Measurements from ENCODE around the gene AGBL4.

The AGBL4 gene

GRCh38 chr1:48728584-48728983 lies 1295.2 kb downstream of the AGBL4 start:
- Histone ChIP-seq H3K27me3 (ENCODE audit: control insufficient read depth in 5 of 5, insufficient read depth in 4 of 5, low read length in 5 of 5) (no peaks in the 10 kb centered on the region), H3K4me3 (ENCODE audit: low read depth in 1 of 5, low read length in 5 of 5) (no peak overlapping the region), H3K36me3 (ENCODE audit: control insufficient read depth in 5 of 5, insufficient read depth in 5 of 5, low read length in 5 of 5) (peaks cover 0 to 30% (median 20%) of the 10 kb centered on the region in 5 donors)

GRCh38 chr1:48726557-48727215 lies 1297.1 kb downstream of the AGBL4 start:
- Histone ChIP-seq H3K4me3 (ENCODE audit: low read depth in 1 of 5, low read length in 5 of 5) (no peak overlapping the region), H3K9ac (ENCODE audit: low read length in 5 of 5) (no peak overlapping the region), H3K27me3 (ENCODE audit: control insufficient read depth in 5 of 5, insufficient read depth in 4 of 5, low read length in 5 of 5) (no peaks in the 10 kb centered on the region), H3K27ac (ENCODE audit: low read depth, low read length) (no peak overlapping the region), H3K4me1 (ENCODE audit: control insufficient read depth in 5 of 5, insufficient read depth in 5 of 5, low read length in 5 of 5) (no peaks in the 10 kb centered on the region), H3K9me3 (ENCODE audit: control insufficient read depth in 5 of 5, low read length in 5 of 5) (no peaks in the 10 kb centered on the region), H3K36me3 (ENCODE audit: control insufficient read depth in 5 of 5, insufficient read depth in 5 of 5, low read length in 5 of 5) (peaks cover 0 to 18% (median 3%) of the 10 kb centered on the region in 5 donors)

More at GRCh38 chr1:48728584-48728983, 1295.2 kb downstream of the AGBL4 start:
- H3K9me3 ChIP-seq (ENCODE audit: control insufficient read depth in 5 of 5, low read length in 5 of 5), result no peaks in the 10 kb centered on the region
- H3K27ac ChIP-seq (ENCODE audit: low read depth, low read length), result no peak overlapping the region
- H3K4me1 ChIP-seq (ENCODE audit: control insufficient read depth in 5 of 5, insufficient read depth in 5 of 5, low read length in 5 of 5), result no peaks in the 10 kb centered on the region
- H3K9ac ChIP-seq (ENCODE audit: low read length in 5 of 5), result no peak overlapping the region

- no peaks in the 10 kb centered on the region for H3K9me3 ChIP-seq (ENCODE audit: control insufficient read depth in 5 of 5, low read length in 5 of 5)
- no peak overlapping the region for H3K27ac ChIP-seq (ENCODE audit: low read depth, low read length)
- H3K36me3 ChIP-seq (ENCODE audit: control insufficient read depth in 5 of 5, insufficient read depth in 5 of 5, low read length in 5 of 5), result peaks cover 0 to 13% (median 3%) of the 10 kb centered on the region in 5 donors
- no peaks in the 10 kb centered on the region for H3K27me3 ChIP-seq (ENCODE audit: control insufficient read depth in 5 of 5, insufficient read depth in 4 of 5, low read length in 5 of 5)
- H3K4me1 ChIP-seq (ENCODE audit: control insufficient read depth in 5 of 5, insufficient read depth in 5 of 5, low read length in 5 of 5), result no peaks in the 10 kb centered on the region
- H3K9ac ChIP-seq (ENCODE audit: low read length in 5 of 5), result no peak overlapping the region
- H3K4me3 ChIP-seq (ENCODE audit: low read depth in 1 of 5, low read length in 5 of 5), result no peak overlapping the region
Measured at GRCh38 chr1:48726139-48726538, 1297.6 kb downstream of the AGBL4 start.

- no peak overlapping the region for H3K27ac ChIP-seq (ENCODE audit: low read depth, low read length)
- no peaks in the 10 kb centered on the region for H3K27me3 ChIP-seq (ENCODE audit: control insufficient read depth in 5 of 5, insufficient read depth in 4 of 5, low read length in 5 of 5)
- peaks cover 0 to 10% (median 3%) of the 10 kb centered on the region in 5 donors for H3K36me3 ChIP-seq (ENCODE audit: control insufficient read depth in 5 of 5, insufficient read depth in 5 of 5, low read length in 5 of 5)
- no peak overlapping the region for H3K4me3 ChIP-seq (ENCODE audit: low read depth in 1 of 5, low read length in 5 of 5)
- H3K4me1 ChIP-seq (ENCODE audit: control insufficient read depth in 5 of 5, insufficient read depth in 5 of 5, low read length in 5 of 5), result no peaks in the 10 kb centered on the region
- no peaks in the 10 kb centered on the region for H3K9me3 ChIP-seq (ENCODE audit: control insufficient read depth in 5 of 5, low read length in 5 of 5)
- no peak overlapping the region for H3K9ac ChIP-seq (ENCODE audit: low read length in 5 of 5)
Measured at GRCh38 chr1:48725341-48726046, 1298.3 kb downstream of the AGBL4 start.

- Histone ChIP-seq H3K4me1 (ENCODE audit: control insufficient read depth in 5 of 5, insufficient read depth in 5 of 5, low read length in 5 of 5) (peaks cover 0 to 5% (median 3%) of the 10 kb centered on the region in 5 donors), H3K27ac (ENCODE audit: low read depth, low read length) (no peak overlapping the region), H3K36me3 (ENCODE audit: control insufficient read depth in 5 of 5, insufficient read depth in 5 of 5, low read length in 5 of 5) (no peaks in the 10 kb centered on the region), H3K9ac (ENCODE audit: low read length in 5 of 5) (no peak overlapping the region), H3K27me3 (ENCODE audit: control insufficient read depth in 5 of 5, insufficient read depth in 4 of 5, low read length in 5 of 5) (no peaks in the 10 kb centered on the region), H3K9me3 (ENCODE audit: control insufficient read depth in 5 of 5, low read length in 5 of 5) (no peaks in the 10 kb centered on the region), H3K4me3 (ENCODE audit: low read depth in 1 of 5, low read length in 5 of 5) (no peak overlapping the region)
Measured at GRCh38 chr1:48720929-48721328, 1302.8 kb downstream of the AGBL4 start.

GRCh38 chr1:48718705-48719104 lies 1305.0 kb downstream of the AGBL4 start:
- H3K4me1 ChIP-seq (ENCODE audit: control insufficient read depth in 5 of 5, insufficient read depth in 5 of 5, low read length in 5 of 5), result peaks cover 0 to 5% (median 3%) of the 10 kb centered on the region in 5 donors

GRCh38 chr1:48718116-48718630 lies 1305.6 kb downstream of the AGBL4 start:
- Histone ChIP-seq H3K27me3 (ENCODE audit: control insufficient read depth in 5 of 5, insufficient read depth in 4 of 5, low read length in 5 of 5) (peaks cover 0 to 2% (median 0%) of the 10 kb centered on the region in 5 donors), H3K4me1 (ENCODE audit: control insufficient read depth in 5 of 5, insufficient read depth in 5 of 5, low read length in 5 of 5) (peaks cover 0 to 5% (median 3%) of the 10 kb centered on the region in 5 donors), H3K9ac (ENCODE audit: low read length in 5 of 5) (no peak overlapping the region), H3K4me3 (ENCODE audit: low read depth in 1 of 5, low read length in 5 of 5) (no peak overlapping the region), H3K36me3 (ENCODE audit: control insufficient read depth in 5 of 5, insufficient read depth in 5 of 5, low read length in 5 of 5) (no peaks in the 10 kb centered on the region), H3K27ac (ENCODE audit: low read depth, low read length) (no peak overlapping the region), H3K9me3 (ENCODE audit: control insufficient read depth in 5 of 5, low read length in 5 of 5) (no peaks in the 10 kb centered on the region)

More at GRCh38 chr1:48718705-48719104, 1305.0 kb downstream of the AGBL4 start:
- Histone ChIP-seq H3K36me3 (ENCODE audit: control insufficient read depth in 5 of 5, insufficient read depth in 5 of 5, low read length in 5 of 5) (no peaks in the 10 kb centered on the region), H3K9me3 (ENCODE audit: control insufficient read depth in 5 of 5, low read length in 5 of 5) (no peaks in the 10 kb centered on the region), H3K9ac (ENCODE audit: low read length in 5 of 5) (no peak overlapping the region), H3K27me3 (ENCODE audit: control insufficient read depth in 5 of 5, insufficient read depth in 4 of 5, low read length in 5 of 5) (no peaks in the 10 kb centered on the region), H3K4me3 (ENCODE audit: low read depth in 1 of 5, low read length in 5 of 5) (no peak overlapping the region), H3K27ac (ENCODE audit: low read depth, low read length) (no peak overlapping the region)

- Histone ChIP-seq H3K9me3 (ENCODE audit: control insufficient read depth in 5 of 5, low read length in 5 of 5) (no peaks in the 10 kb centered on the region), H3K27me3 (ENCODE audit: control insufficient read depth in 5 of 5, insufficient read depth in 4 of 5, low read length in 5 of 5) (peaks cover 0 to 2% (median 0%) of the 10 kb centered on the region in 5 donors), H3K9ac (ENCODE audit: low read length in 5 of 5) (no peak overlapping the region), H3K27ac (ENCODE audit: low read depth, low read length) (no peak overlapping the region), H3K4me3 (ENCODE audit: low read depth in 1 of 5, low read length in 5 of 5) (no peak overlapping the region), H3K36me3 (ENCODE audit: control insufficient read depth in 5 of 5, insufficient read depth in 5 of 5, low read length in 5 of 5) (no peaks in the 10 kb centered on the region), H3K4me1 (ENCODE audit: control insufficient read depth in 5 of 5, insufficient read depth in 5 of 5, low read length in 5 of 5) (peaks cover 0 to 5% (median 3%) of the 10 kb centered on the region in 5 donors)
Measured at GRCh38 chr1:48717082-48717481, 1306.7 kb downstream of the AGBL4 start.

- H3K27me3 ChIP-seq (ENCODE audit: control insufficient read depth in 5 of 5, insufficient read depth in 4 of 5, low read length in 5 of 5), result peaks cover 0 to 2% (median 0%) of the 10 kb centered on the region in 5 donors
- H3K4me1 ChIP-seq (ENCODE audit: control insufficient read depth in 5 of 5, insufficient read depth in 5 of 5, low read length in 5 of 5), result peaks cover 0 to 5% (median 3%) of the 10 kb centered on the region in 5 donors
- no peak overlapping the region for H3K9ac ChIP-seq (ENCODE audit: low read length in 5 of 5)
- no peak overlapping the region for H3K27ac ChIP-seq (ENCODE audit: low read depth, low read length)
- H3K36me3 ChIP-seq (ENCODE audit: control insufficient read depth in 5 of 5, insufficient read depth in 5 of 5, low read length in 5 of 5), result no peaks in the 10 kb centered on the region
- H3K9me3 ChIP-seq (ENCODE audit: control insufficient read depth in 5 of 5, low read length in 5 of 5), result no peaks in the 10 kb centered on the region
- no peak overlapping the region for H3K4me3 ChIP-seq (ENCODE audit: low read depth in 1 of 5, low read length in 5 of 5)
Measured at GRCh38 chr1:48715921-48716320, 1307.8 kb downstream of the AGBL4 start.

GRCh38 chr1:48710915-48711314 lies 1312.8 kb downstream of the AGBL4 start:
- Histone ChIP-seq H3K4me1 (ENCODE audit: control insufficient read depth in 5 of 5, insufficient read depth in 5 of 5, low read length in 5 of 5) (no peaks in the 10 kb centered on the region), H3K9ac (ENCODE audit: low read length in 5 of 5) (no peak overlapping the region), H3K27me3 (ENCODE audit: control insufficient read depth in 5 of 5, insufficient read depth in 4 of 5, low read length in 5 of 5) (peaks cover 0 to 2% (median 0%) of the 10 kb centered on the region in 5 donors), H3K9me3 (ENCODE audit: control insufficient read depth in 5 of 5, low read length in 5 of 5) (no peaks in the 10 kb centered on the region), H3K36me3 (ENCODE audit: control insufficient read depth in 5 of 5, insufficient read depth in 5 of 5, low read length in 5 of 5) (no peaks in the 10 kb centered on the region), H3K27ac (ENCODE audit: low read depth, low read length) (no peak overlapping the region), H3K4me3 (ENCODE audit: low read depth in 1 of 5, low read length in 5 of 5) (no peak overlapping the region)
